PC-9 (cell line): ENCODE results near the gene SRP68. TPM values are rescaled to one million over a fixed set of nuclear protein-coding genes. Genes with fewer than 3 reads are reported as not detected.

Source experiments
- BruUV-seq: library from RNA; stranded (reverse); fragments of 400-500 nt; replicated peaks from 2 replicates; lab custom pipeline; 2021; lab: Mats Ljungman, UMichigan
- CTCF ChIA-PET: fragments of 300-600 bp; sonication (Branson Sonifier 250); formaldehyde crosslinking; loops from one replicate; lab custom pipeline; 2022; ENCODE audit warnings: antibody characterized with exemption; lab: Charles Lee
- POLR2A ChIA-PET: fragments of 300-600 bp; sonication (Branson Sonifier 250); formaldehyde crosslinking; loops from one replicate; lab custom pipeline; 2022; ENCODE audit warnings: antibody characterized with exemption; ENCODE audit not compliant: unreplicated experiment; lab: Charles Lee
- DNase-seq, 2 experiments: peaks; one replicate each; pipeline versions ENCODE4 v3.0.0 to v3.0.0-alpha.2; 2015 to 2022; ENCODE audit warnings: mixed read lengths in 1 of 2
- H2AFZ ChIP-seq: fragments of 200-600 bp; sonication (generic); 2 replicates; pipeline ENCODE4 v1.8.1; 2017; ENCODE audit warnings: antibody characterized with exemption
- H3F3A ChIP-seq: fragments of 200-600 bp; sonication (generic); 2 replicates; pipeline ENCODE4 v1.8.1; 2017; ENCODE audit warnings: antibody characterized with exemption, mild to moderate bottlenecking, low read depth; ENCODE audit not compliant: insufficient read depth
- H3K27ac ChIP-seq: fragments of 200-600 bp; sonication (generic); 2 replicates; pipeline ENCODE4 v1.6.1; 2016; ENCODE audit warnings: mixed run types
- H3K27me3 ChIP-seq: fragments of 200-600 bp; sonication (generic); 2 replicates; pipeline ENCODE4 v1.6.1; 2016; ENCODE audit warnings: low read depth, mixed run types; ENCODE audit not compliant: insufficient read depth
- H3K36me3 ChIP-seq: fragments of 200-600 bp; sonication (generic); 2 replicates; pipeline ENCODE4 v1.6.1; 2016; ENCODE audit warnings: low read depth, mixed run types
- H3K4me1 ChIP-seq: fragments of 200-600 bp; sonication (generic); replicated peaks from 2 replicates; pipeline ENCODE4 v1.6.1; 2016; ENCODE audit warnings: mixed run types; ENCODE audit not compliant: insufficient read depth
- H3K4me2 ChIP-seq: fragments of 200-600 bp; sonication (generic); 2 replicates; pipeline ENCODE4 v1.6.1; 2017; ENCODE audit warnings: mixed run types
- H3K4me3 ChIP-seq: fragments of 200-600 bp; sonication (generic); 2 replicates; pipeline ENCODE4 v1.6.1; 2016; ENCODE audit warnings: mixed run types
- H3K79me2 ChIP-seq: fragments of 200-600 bp; sonication (generic); 2 replicates; pipeline ENCODE4 v1.6.1; 2017; ENCODE audit warnings: low read depth, mixed run types
- H3K9me2 ChIP-seq: fragments of 200-600 bp; sonication (generic); 2 replicates; pipeline ENCODE4 v1.8.1; 2017; ENCODE audit warnings: mild to moderate bottlenecking; ENCODE audit not compliant: insufficient read depth
- H3K9me3 ChIP-seq: fragments of 200-600 bp; sonication (generic); 2 replicates; pipeline ENCODE4 v1.8.1; 2016; ENCODE audit warnings: low read depth; ENCODE audit not compliant: insufficient read depth
- H4K20me1 ChIP-seq: fragments of 200-600 bp; sonication (generic); 2 replicates; pipeline ENCODE4 v1.8.1; 2017; ENCODE audit not compliant: insufficient read depth
- CTCF ChIP-seq: fragments of 200-600 bp; sonication (generic); conservative IDR thresholded peaks from 2 replicates; pipeline ENCODE4 v1.6.1; 2017; ENCODE audit warnings: mixed run types, antibody characterized with exemption, mild to moderate bottlenecking, moderate library complexity
- EZH2 ChIP-seq: fragments of 200-600 bp; sonication (generic); IDR thresholded peaks from 2 replicates; pipeline ENCODE4 v1.8.0; 2017; ENCODE audit warnings: antibody characterized with exemption, low read depth
- intact Hi-C: fragments of 100-400 bp; cut with micrococcal nuclease; formaldehyde crosslinking; loops from one replicate; pipeline ENCODE4 v1.10.0; 2022; ENCODE audit not compliant: unreplicated experiment
- total RNA-seq: library from RNA; stranded (reverse); gene quantifications from 2 replicates; pipeline ENCODE4 v1.2.3, GENCODE V29; 2021

SRP68 gene
- total RNA-seq, 1 experiment from 2014 or later, result 91.7 TPM

- ChIA-PET POLR2A (no interaction called here), CTCF (no interaction called here)
- BruUV-seq, result no TSS peak
- Histone ChIP-seq H3K4me1 (no peaks in the 10 kb centered on the region), H3K4me2 (no peak overlapping the region), H3K36me3 (no peaks in the 10 kb centered on the region), H3K9me3 (no peaks in the 10 kb centered on the region), H2AFZ (no peak overlapping the region), H3K4me3 (no peak overlapping the region), H3K27ac (no peak overlapping the region), H3K79me2 (no peaks in the 10 kb centered on the region), H3K9me2 (no peaks in the 10 kb centered on the region), H4K20me1 (no peaks in the 10 kb centered on the region), H3F3A (0 out of 2 replicates have a peak, but pooled peaks cover 3% of the 10 kb centered on the region), H3K27me3 (no peaks in the 10 kb centered on the region)
- DNase-seq, result no peak
- intact Hi-C loops, result no loop called here
- no peak for TF ChIP-seq EZH2
- no peak for TF ChIP-seq CTCF
Measured at GRCh38 chr17:76090517-76091129, 18.3 kb upstream of the SRP68 start.

- no peaks in the 10 kb centered on the region for H3K9me2 ChIP-seq
- H3K9me3 ChIP-seq, result no peaks in the 10 kb centered on the region
- ChIA-PET CTCF (no interaction called here), POLR2A (no interaction called here)
- no peaks in the 10 kb centered on the region for H4K20me1 ChIP-seq
- intact Hi-C loops, result no loop called here
- no peak overlapping the region for H3K27ac ChIP-seq
- H3K4me3 ChIP-seq, result no peak overlapping the region
- H3K36me3 ChIP-seq, result no peaks in the 10 kb centered on the region
- no peaks in the 10 kb centered on the region for H3K4me1 ChIP-seq
- no TSS peak for BruUV-seq
- no peak overlapping the region for H3K4me2 ChIP-seq
- no peaks in the 10 kb centered on the region for H3F3A ChIP-seq
- H2AFZ ChIP-seq, result no peak overlapping the region
- H3K79me2 ChIP-seq, result no peaks in the 10 kb centered on the region
- no peaks in the 10 kb centered on the region for H3K27me3 ChIP-seq
- no peak for TF ChIP-seq EZH2
- no peak for TF ChIP-seq CTCF
- no peak for DNase-seq
Measured at GRCh38 chr17:76089680-76090516, 17.6 kb upstream of the SRP68 start.

- Histone ChIP-seq H2AFZ (no peak overlapping the region), H3K27me3 (no peaks in the 10 kb centered on the region), H3K4me3 (no peak overlapping the region), H3K36me3 (no peaks in the 10 kb centered on the region), H3K4me2 (no peak overlapping the region), H3K9me3 (no peaks in the 10 kb centered on the region), H3F3A (no peaks in the 10 kb centered on the region), H4K20me1 (no peaks in the 10 kb centered on the region), H3K4me1 (no peaks in the 10 kb centered on the region), H3K9me2 (no peaks in the 10 kb centered on the region), H3K79me2 (no peaks in the 10 kb centered on the region), H3K27ac (no peak overlapping the region)
- no peak for TF ChIP-seq EZH2
- no peak for TF ChIP-seq CTCF
- no TSS peak for BruUV-seq
- CTCF ChIA-PET, result no interaction called here
- intact Hi-C loops, result no loop called here
- DNase-seq, result no peak
- POLR2A ChIA-PET, result interaction anchor here (0.7 kb wide), 2 partner anchors 138 to 316 kb away, joined by 3 read pairs; no protein-coding TSS in a partner anchor
Measured at GRCh38 chr17:76088868-76089576, 16.7 kb upstream of the SRP68 start.
